NCI-H1105 treated with DMSO at 0.1 percent for 48 hours (cell line): Measurements from ENCODE around the gene THRSP.
"Not testable (repeated sequence)": the region's sequence is repeated elsewhere in the genome, so short reads cannot be mapped to it uniquely, and the experiment has no call there.

ENCODE experiments used
- DNase-seq: peaks from one replicate; lab custom pipeline; 2025; lab: John Stamatoyannopoulos, UW

The THRSP gene

GRCh38 chr11:78063440-78064181 lies at the start of gene THRSP:
THRSP (plus strand) TSS chr11:78063861; CDS start chr11:78063882, 21 bp downstream.
- DNase-seq: no peak

- not testable (repeated sequence) for DNase-seq
Observed at GRCh38 chr11:78014937-78015520, 48.6 kb upstream of the THRSP start.

GRCh38 chr11:78015878-78016277 lies 47.8 kb upstream of the THRSP start:
- no peak for DNase-seq

GRCh38 chr11:78019808-78020207 lies 43.9 kb upstream of the THRSP start:
- DNase-seq: no peak

- no peak for DNase-seq
Observed at GRCh38 chr11:78020246-78020645, 43.4 kb upstream of the THRSP start.

GRCh38 chr11:78021611-78022010 lies 42.0 kb upstream of the THRSP start:
- no peak for DNase-seq

GRCh38 chr11:78022397-78023396 lies 41.0 kb upstream of the THRSP start, which contains the start of gene KCTD14:
KCTD14 (minus strand) TSS chr11:78023276; CDS start chr11:78023249, 27 bp downstream.
- peak; percentile 30 for DNase-seq

- no peak for DNase-seq
Observed at GRCh38 chr11:78023426-78023825, 40.2 kb upstream of the THRSP start.

- no peak for DNase-seq
Observed at GRCh38 chr11:78025378-78025777, 38.3 kb upstream of the THRSP start.

- DNase-seq: no peak
Observed at GRCh38 chr11:78027759-78028158, 35.9 kb upstream of the THRSP start.

- DNase-seq: not testable (repeated sequence)
Observed at GRCh38 chr11:78028423-78028822, 35.2 kb upstream of the THRSP start.

- DNase-seq: peak; percentile 99
Observed at GRCh38 chr11:78030429-78031325, 33.0 kb upstream of the THRSP start.

GRCh38 chr11:78031629-78032028 lies 32.0 kb upstream of the THRSP start:
- DNase-seq: no peak

- DNase-seq: peak; percentile 38
Observed at GRCh38 chr11:78032090-78032489, 31.6 kb upstream of the THRSP start.

GRCh38 chr11:78033040-78033439 lies 30.6 kb upstream of the THRSP start:
- no peak for DNase-seq

- no peak for DNase-seq
Observed at GRCh38 chr11:78034623-78035022, 29.0 kb upstream of the THRSP start.

GRCh38 chr11:78036313-78036712 lies 27.3 kb upstream of the THRSP start:
- DNase-seq: no peak

GRCh38 chr11:78037056-78037455 lies 26.6 kb upstream of the THRSP start:
- DNase-seq: no peak

- DNase-seq: no peak
Observed at GRCh38 chr11:78037825-78038620, 25.6 kb upstream of the THRSP start.

- no peak for DNase-seq
Observed at GRCh38 chr11:78038697-78039313, 24.9 kb upstream of the THRSP start.
